Neural progenitor cell (in vitro differentiated cells): ENCODE data around the gene MYD88. TPM values are rescaled to one million over a fixed set of nuclear protein-coding genes. Genes with fewer than 3 reads are reported as not detected.

Experiments used
- DNase-seq: peaks from one replicate; pipeline ENCODE4 v3.0.0-alpha.2; 2016; ENCODE audit warnings: low spot score
- H2AFZ ChIP-seq: fragments of 200-600 bp; sonication (generic); replicated peaks from 2 replicates; pipeline ENCODE4 v1.6.1; 2016; ENCODE audit warnings: antibody characterized with exemption
- H3F3A ChIP-seq: fragments of 200-600 bp; sonication (generic); 2 replicates; pipeline ENCODE4 v1.6.1; 2016; ENCODE audit warnings: antibody characterized with exemption, low read depth
- H3K27ac ChIP-seq: fragments of 200-600 bp; sonication (generic); 2 replicates; pipeline ENCODE4 v1.5.1; 2016; ENCODE audit warnings: mild to moderate bottlenecking
- H3K27me3 ChIP-seq: fragments of 200-600 bp; sonication (generic); 2 replicates; pipeline ENCODE4 v1.6.1; 2016; ENCODE audit warnings: mild to moderate bottlenecking, moderate library complexity
- H3K36me3 ChIP-seq: fragments of 200-600 bp; sonication (generic); 2 replicates; pipeline ENCODE4 v1.5.1; 2016
- H3K4me1 ChIP-seq: fragments of 200-600 bp; sonication (generic); 2 replicates; pipeline ENCODE4 v1.6.1; 2016; ENCODE audit warnings: mixed run types
- H3K4me2 ChIP-seq: fragments of 200-600 bp; sonication (generic); 2 replicates; pipeline ENCODE4 v1.6.1; 2016
- H3K4me3 ChIP-seq: fragments of 200-600 bp; sonication (generic); 2 replicates; pipeline ENCODE4 v1.5.1; 2016
- H3K79me2 ChIP-seq: fragments of 200-600 bp; sonication (generic); 2 replicates; pipeline ENCODE4 v1.6.1; 2016; ENCODE audit warnings: low read depth
- H3K9ac ChIP-seq: fragments of 200-600 bp; sonication (generic); 2 replicates; pipeline ENCODE4 v1.6.1; 2016
- H3K9me3 ChIP-seq: fragments of 200-600 bp; sonication (generic); 2 replicates; pipeline ENCODE4 v1.5.1; 2016; ENCODE audit warnings: low read depth
- H4K20me1 ChIP-seq: fragments of 200-600 bp; sonication (generic); 2 replicates; pipeline ENCODE4 v1.6.1; 2016; ENCODE audit warnings: low read depth
- H3K27ac Mint-ChIP-seq: 3 replicates; pipeline ENCODE4 v1.8.0; 2021; ENCODE audit warnings: mixed read lengths
- H3K27me3 Mint-ChIP-seq: 2 replicates; pipeline ENCODE4 v1.8.0; 2022; ENCODE audit warnings: low read depth, mild to moderate bottlenecking, inconsistent platforms, moderate library complexity, mixed read lengths; ENCODE audit not compliant: insufficient read depth
- H3K36me3 Mint-ChIP-seq: 3 replicates; pipeline ENCODE4 v1.8.0; 2021; ENCODE audit warnings: mixed read lengths
- H3K4me1 Mint-ChIP-seq: 3 replicates; pipeline ENCODE4 v1.8.0; 2021; ENCODE audit warnings: mixed read lengths
- H3K4me3 Mint-ChIP-seq: 3 replicates; pipeline ENCODE4 v1.8.0; 2021; ENCODE audit warnings: mild to moderate bottlenecking, moderate library complexity, mixed read lengths
- H3K9me3 Mint-ChIP-seq: 3 replicates; pipeline ENCODE4 v1.8.0; 2020; ENCODE audit warnings: mixed read lengths
- EZH2 ChIP-seq: fragments of 200-600 bp; sonication (generic); IDR thresholded peaks from 2 replicates; pipeline ENCODE4 v1.6.1; 2017; ENCODE audit warnings: antibody characterized with exemption, mild to moderate bottlenecking, moderate library complexity
- EZH2phosphoT487 ChIP-seq: fragments of 200-600 bp; sonication (generic); IDR thresholded peaks from 2 replicates; pipeline ENCODE4 v1.6.1; 2017; ENCODE audit warnings: antibody characterized with exemption
- total RNA-seq: library from RNA; depleted of rRNA; stranded (reverse); fragments of >200 nt; gene quantifications from 2 replicates; pipeline ENCODE4 v1.2.3, GENCODE V29; 2015; ENCODE audit warnings: low replicate concordance
- TF ChIP-seq, protein P1 (sequence below): fragments of 200-600 bp; sonication (generic); IDR thresholded peaks from 2 replicates; pipeline ENCODE4 v1.5.1; 2017; ENCODE audit warnings: antibody characterized with exemption, mild to moderate bottlenecking

Gene MYD88
- total RNA-seq, 1 donor from 2014 or later, result 3.1 TPM

GRCh38 chr3:38111201-38111600 lies 27.3 kb upstream of the MYD88 start:
- H3K79me2 ChIP-seq, result no peaks in the 10 kb centered on the region
- H4K20me1 ChIP-seq, result no peaks in the 10 kb centered on the region
- no peak for DNase-seq
- no peak overlapping the region for H2AFZ ChIP-seq
- TF ChIP-seq EZH2 (no peak), EZH2phosphoT487 (no peak)
- TF ChIP-seq, protein P1, sequence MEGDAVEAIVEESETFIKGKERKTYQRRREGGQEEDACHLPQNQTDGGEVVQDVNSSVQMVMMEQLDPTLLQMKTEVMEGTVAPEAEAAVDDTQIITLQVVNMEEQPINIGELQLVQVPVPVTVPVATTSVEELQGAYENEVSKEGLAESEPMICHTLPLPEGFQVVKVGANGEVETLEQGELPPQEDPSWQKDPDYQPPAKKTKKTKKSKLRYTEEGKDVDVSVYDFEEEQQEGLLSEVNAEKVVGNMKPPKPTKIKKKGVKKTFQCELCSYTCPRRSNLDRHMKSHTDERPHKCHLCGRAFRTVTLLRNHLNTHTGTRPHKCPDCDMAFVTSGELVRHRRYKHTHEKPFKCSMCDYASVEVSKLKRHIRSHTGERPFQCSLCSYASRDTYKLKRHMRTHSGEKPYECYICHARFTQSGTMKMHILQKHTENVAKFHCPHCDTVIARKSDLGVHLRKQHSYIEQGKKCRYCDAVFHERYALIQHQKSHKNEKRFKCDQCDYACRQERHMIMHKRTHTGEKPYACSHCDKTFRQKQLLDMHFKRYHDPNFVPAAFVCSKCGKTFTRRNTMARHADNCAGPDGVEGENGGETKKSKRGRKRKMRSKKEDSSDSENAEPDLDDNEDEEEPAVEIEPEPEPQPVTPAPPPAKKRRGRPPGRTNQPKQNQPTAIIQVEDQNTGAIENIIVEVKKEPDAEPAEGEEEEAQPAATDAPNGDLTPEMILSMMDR, result no peak
- H3K27me3 Mint-ChIP-seq, result peaks cover 8% of the 10 kb centered on the region
- no peak overlapping the region for H3K4me2 ChIP-seq
- no peaks in the 10 kb centered on the region for H3K4me1 ChIP-seq
- H3K9me3 ChIP-seq, result no peaks in the 10 kb centered on the region
- H3K4me3 ChIP-seq, result no peak overlapping the region
- no peaks in the 10 kb centered on the region for H3K36me3 ChIP-seq
- H3K27ac Mint-ChIP-seq, result no peak overlapping the region
- H3F3A ChIP-seq, result no peaks in the 10 kb centered on the region
- no peaks in the 10 kb centered on the region for H3K4me1 Mint-ChIP-seq
- no peaks in the 10 kb centered on the region for H3K36me3 Mint-ChIP-seq
- H3K27me3 ChIP-seq, result no peaks in the 10 kb centered on the region
- no peak overlapping the region for H3K4me3 Mint-ChIP-seq
- no peaks in the 10 kb centered on the region for H3K9me3 Mint-ChIP-seq
- H3K9ac ChIP-seq, result no peak overlapping the region
- no peak overlapping the region for H3K27ac ChIP-seq

- Histone ChIP-seq H4K20me1 (no peaks in the 10 kb centered on the region), H3K9ac (no peak overlapping the region), H3K4me3 (no peak overlapping the region), H3K4me2 (no peak overlapping the region), H2AFZ (no peak overlapping the region), H3K79me2 (no peaks in the 10 kb centered on the region), H3K9me3 (no peaks in the 10 kb centered on the region), H3K27me3 (no peaks in the 10 kb centered on the region), H3K4me1 (no peaks in the 10 kb centered on the region), H3F3A (no peaks in the 10 kb centered on the region), H3K27ac (no peak overlapping the region), H3K36me3 (no peaks in the 10 kb centered on the region)
- Mint-ChIP-seq H3K27me3 (peaks cover 8% of the 10 kb centered on the region), H3K36me3 (no peaks in the 10 kb centered on the region), H3K4me3 (no peak overlapping the region), H3K27ac (no peak overlapping the region), H3K9me3 (no peaks in the 10 kb centered on the region), H3K4me1 (no peaks in the 10 kb centered on the region)
- no peak for TF ChIP-seq EZH2phosphoT487
- no peak for TF ChIP-seq EZH2
- TF ChIP-seq, protein P1, result no peak
- no peak for DNase-seq
These were observed 26.6 kb upstream of the MYD88 start for GRCh38 chr3:38111696-38112377.

GRCh38 chr3:38112378-38112761 lies 26.1 kb upstream of the MYD88 start:
- no peak overlapping the region for H2AFZ ChIP-seq
- no peaks in the 10 kb centered on the region for H4K20me1 ChIP-seq
- H3K27ac Mint-ChIP-seq, result no peak overlapping the region
- no peak for TF ChIP-seq EZH2phosphoT487
- TF ChIP-seq, protein P1, result no peak
- no peak for TF ChIP-seq EZH2
- H3K36me3 ChIP-seq, result no peaks in the 10 kb centered on the region
- no peak overlapping the region for H3K4me2 ChIP-seq
- H3K27me3 ChIP-seq, result no peaks in the 10 kb centered on the region
- H3K36me3 Mint-ChIP-seq, result no peaks in the 10 kb centered on the region
- H3K27ac ChIP-seq, result no peak overlapping the region
- H3K4me3 ChIP-seq, result no peak overlapping the region
- H3K79me2 ChIP-seq, result no peaks in the 10 kb centered on the region
- no peaks in the 10 kb centered on the region for H3K4me1 ChIP-seq
- DNase-seq, result no peak
- no peaks in the 10 kb centered on the region for H3F3A ChIP-seq
- no peaks in the 10 kb centered on the region for H3K9me3 Mint-ChIP-seq
- no peaks in the 10 kb centered on the region for H3K9me3 ChIP-seq
- peaks cover 8% of the 10 kb centered on the region for H3K27me3 Mint-ChIP-seq
- H3K4me1 Mint-ChIP-seq, result no peaks in the 10 kb centered on the region
- H3K9ac ChIP-seq, result no peak overlapping the region
- no peak overlapping the region for H3K4me3 Mint-ChIP-seq
